Stimulated activated memory B cell treated with anti-CD40 and anti-IgM and Interleukin-4, amounts not matched to agents 10 μg/mL and 1 μg/mL and 100 μg/mL, for 72 hours (primary cell): Measurements from ENCODE around the gene ACTR1A.
"Not testable (repeated sequence)": the region's sequence is repeated elsewhere in the genome, so short reads cannot be mapped to it uniquely, and the experiment has no call there.

ENCODE experiments used
- ATAC-seq: fragments of 150-1000 bp; cut with Tn5 transposase; 2 replicates; pipeline ENCODE4 v1.10.0; 2021
- H3K27ac Mint-ChIP-seq: one replicate; pipeline ENCODE4 v1.8.0; 2022; ENCODE audit warnings: mild to moderate bottlenecking, mixed read lengths
- H3K27me3 Mint-ChIP-seq: one replicate; pipeline ENCODE4 v1.8.0; 2022; ENCODE audit warnings: mixed read lengths
- H3K36me3 Mint-ChIP-seq: one replicate; pipeline ENCODE4 v1.8.0; 2022; ENCODE audit warnings: mixed read lengths
- H3K4me1 Mint-ChIP-seq: one replicate; pipeline ENCODE4 v1.8.0; 2022; ENCODE audit warnings: mixed read lengths
- H3K4me3 Mint-ChIP-seq: one replicate; pipeline ENCODE4 v1.8.0; 2022; ENCODE audit warnings: mild to moderate bottlenecking, moderate library complexity, mixed read lengths
- H3K9me3 Mint-ChIP-seq: one replicate; pipeline ENCODE4 v1.8.0; 2022; ENCODE audit warnings: mixed read lengths

Gene ACTR1A

GRCh38 chr10:102457591-102458150, 44.8 kb downstream of the ACTR1A start:
- H3K27ac Mint-ChIP-seq = no peak overlapping the region
- no peak overlapping the region for H3K4me3 Mint-ChIP-seq
- ATAC-seq = no peak
- peaks cover 7% of the 10 kb centered on the region for H3K36me3 Mint-ChIP-seq
- peaks cover 29% of the 10 kb centered on the region for H3K4me1 Mint-ChIP-seq
- H3K27me3 Mint-ChIP-seq = no peaks in the 10 kb centered on the region
- no peaks in the 10 kb centered on the region for H3K9me3 Mint-ChIP-seq

- peaks cover 29% of the 10 kb centered on the region for H3K4me1 Mint-ChIP-seq
- no peak for ATAC-seq
- no peaks in the 10 kb centered on the region for H3K9me3 Mint-ChIP-seq
- H3K36me3 Mint-ChIP-seq = peaks cover 13% of the 10 kb centered on the region
- H3K27ac Mint-ChIP-seq = no peak overlapping the region
- H3K27me3 Mint-ChIP-seq = no peaks in the 10 kb centered on the region
- H3K4me3 Mint-ChIP-seq = no peak overlapping the region
Measured at GRCh38 chr10:102455893-102456471, 46.5 kb downstream of the ACTR1A start.

GRCh38 chr10:102454662-102455487, 47.6 kb downstream of the ACTR1A start:
- not testable (repeated sequence) for H3K27me3 Mint-ChIP-seq, ATAC-seq, H3K9me3 Mint-ChIP-seq, H3K4me3 Mint-ChIP-seq, H3K27ac Mint-ChIP-seq
- Mint-ChIP-seq H3K36me3 (peaks cover 13% of the 10 kb centered on the region), H3K4me1 (peaks cover 24% of the 10 kb centered on the region)

- Mint-ChIP-seq H3K9me3 (no peaks in the 10 kb centered on the region), H3K4me1 (peaks cover 33% of the 10 kb centered on the region), H3K36me3 (peaks cover 13% of the 10 kb centered on the region), H3K27ac (peak overlapping the region; percentile 82), H3K27me3 (no peaks in the 10 kb centered on the region), H3K4me3 (no peak overlapping the region)
- ATAC-seq = no peak
Measured at GRCh38 chr10:102453502-102453901, 49.0 kb downstream of the ACTR1A start.

GRCh38 chr10:102452672-102453340, 49.7 kb downstream of the ACTR1A start:
- H3K27ac Mint-ChIP-seq = peak overlapping the region; percentile 82
- peaks cover 33% of the 10 kb centered on the region for H3K4me1 Mint-ChIP-seq
- H3K27me3 Mint-ChIP-seq = no peaks in the 10 kb centered on the region
- no peak for ATAC-seq
- peaks cover 13% of the 10 kb centered on the region for H3K36me3 Mint-ChIP-seq
- peak overlapping the region; percentile 43 for H3K4me3 Mint-ChIP-seq
- no peaks in the 10 kb centered on the region for H3K9me3 Mint-ChIP-seq

- H3K4me1 Mint-ChIP-seq = peaks cover 33% of the 10 kb centered on the region
Measured at GRCh38 chr10:102451105-102451969, 51.2 kb downstream of the ACTR1A start, which contains the start of gene C10orf95. C10orf95 (minus strand) TSS chr10:102451543; CDS start chr10:102451093, 450 bp downstream.

GRCh38 chr10:102450374-102451104, 52.0 kb downstream of the ACTR1A start:
- ATAC-seq = peak; percentile 95
- no peaks in the 10 kb centered on the region for H3K27me3 Mint-ChIP-seq
- no peaks in the 10 kb centered on the region for H3K9me3 Mint-ChIP-seq
- peak overlapping the region; percentile 96 for H3K27ac Mint-ChIP-seq
- peak overlapping the region; percentile 96 for H3K4me3 Mint-ChIP-seq
- H3K36me3 Mint-ChIP-seq = peaks cover 13% of the 10 kb centered on the region
- H3K4me1 Mint-ChIP-seq = peaks cover 33% of the 10 kb centered on the region

More at GRCh38 chr10:102451105-102451969, 51.2 kb downstream of the ACTR1A start, which contains the start of gene C10orf95:
- Mint-ChIP-seq H3K27me3 (no peaks in the 10 kb centered on the region), H3K4me3 (peak within 1 kb of the TSS; percentile 96), H3K27ac (peak within 1 kb of the TSS; percentile 96), H3K36me3 (peaks cover 13% of the 10 kb centered on the region), H3K9me3 (no peaks in the 10 kb centered on the region)
- no peak for ATAC-seq

GRCh38 chr10:102450124-102450373, 52.5 kb downstream of the ACTR1A start:
- Mint-ChIP-seq H3K9me3 (no peaks in the 10 kb centered on the region), H3K4me3 (peak overlapping the region; percentile 96), H3K27me3 (no peaks in the 10 kb centered on the region), H3K27ac (peak overlapping the region; percentile 96), H3K4me1 (peaks cover 33% of the 10 kb centered on the region), H3K36me3 (peaks cover 13% of the 10 kb centered on the region)
- ATAC-seq = no peak

GRCh38 chr10:102449321-102450123, 53.0 kb downstream of the ACTR1A start:
- peak; percentile 82 for ATAC-seq
- Mint-ChIP-seq H3K4me1 (peaks cover 33% of the 10 kb centered on the region), H3K27ac (peak overlapping the region; percentile 96), H3K4me3 (peak overlapping the region; percentile 96), H3K27me3 (no peaks in the 10 kb centered on the region), H3K36me3 (peaks cover 13% of the 10 kb centered on the region), H3K9me3 (no peaks in the 10 kb centered on the region)

GRCh38 chr10:102444851-102445250, 57.7 kb downstream of the ACTR1A start:
- ATAC-seq = no peak
- Mint-ChIP-seq H3K36me3 (no peaks in the 10 kb centered on the region), H3K4me1 (peaks cover 9% of the 10 kb centered on the region), H3K27ac (no peak overlapping the region), H3K27me3 (no peaks in the 10 kb centered on the region), H3K9me3 (no peaks in the 10 kb centered on the region), H3K4me3 (no peak overlapping the region)

GRCh38 chr10:102438374-102438773, 64.1 kb downstream of the ACTR1A start:
- Mint-ChIP-seq H3K4me1 (peaks cover 21% of the 10 kb centered on the region), H3K36me3 (no peaks in the 10 kb centered on the region), H3K27me3 (no peaks in the 10 kb centered on the region), H3K4me3 (no peak overlapping the region), H3K27ac (no peak overlapping the region), H3K9me3 (no peaks in the 10 kb centered on the region)
- ATAC-seq = no peak

- H3K36me3 Mint-ChIP-seq = no peaks in the 10 kb centered on the region
- H3K9me3 Mint-ChIP-seq = no peaks in the 10 kb centered on the region
- ATAC-seq = no peak
- peaks cover 27% of the 10 kb centered on the region for H3K4me1 Mint-ChIP-seq
- no peaks in the 10 kb centered on the region for H3K27me3 Mint-ChIP-seq
- no peak overlapping the region for H3K4me3 Mint-ChIP-seq
- no peak overlapping the region for H3K27ac Mint-ChIP-seq
Measured at GRCh38 chr10:102437515-102437914, 65.0 kb downstream of the ACTR1A start.

GRCh38 chr10:102436312-102436711, 66.2 kb downstream of the ACTR1A start:
- no peaks in the 10 kb centered on the region for H3K9me3 Mint-ChIP-seq
- no peaks in the 10 kb centered on the region for H3K36me3 Mint-ChIP-seq
- peak overlapping the region; percentile 11 for H3K4me3 Mint-ChIP-seq
- H3K27me3 Mint-ChIP-seq = no peaks in the 10 kb centered on the region
- peaks cover 33% of the 10 kb centered on the region for H3K4me1 Mint-ChIP-seq
- peak overlapping the region; percentile 73 for H3K27ac Mint-ChIP-seq
- no peak for ATAC-seq
